Ishikawa (cell line): ENCODE results near the gene BOK.

Experiments used
- CEBPB ChIP-seq: IDR thresholded peaks from 2 replicates; pipeline ENCODE4 v1.6.1; 2012
- CREB1 ChIP-seq: IDR thresholded peaks from 2 replicates; pipeline ENCODE4 v1.6.1; 2012; ENCODE audit warnings: low read depth
- EGR1 ChIP-seq: IDR thresholded peaks from 2 replicates; pipeline ENCODE4 v1.6.1; 2012
- EP300 ChIP-seq: IDR thresholded peaks from 2 replicates; pipeline ENCODE4 v1.6.1; 2012; ENCODE audit warnings: borderline replicate concordance
- FOXM1 ChIP-seq: IDR thresholded peaks from 2 replicates; pipeline ENCODE4 v1.6.1; 2012; ENCODE audit warnings: low read depth, borderline replicate concordance
- MAX ChIP-seq: IDR thresholded peaks from 2 replicates; pipeline ENCODE4 v1.6.1; 2012
- NFIC ChIP-seq: IDR thresholded peaks from 2 replicates; pipeline ENCODE4 v1.6.1; 2012
- RAD21 ChIP-seq: IDR thresholded peaks from 2 replicates; pipeline ENCODE4 v1.6.1; 2012; ENCODE audit warnings: low read depth
- REST ChIP-seq: IDR thresholded peaks from 2 replicates; pipeline ENCODE4 v1.6.1; 2012; ENCODE audit warnings: low read depth, mild to moderate bottlenecking
- TAF1 ChIP-seq: IDR thresholded peaks from 2 replicates; pipeline ENCODE4 v1.6.1; 2012; ENCODE audit warnings: low read depth, mild to moderate bottlenecking
- TCF12 ChIP-seq: IDR thresholded peaks from 2 replicates; pipeline ENCODE4 v1.6.1; 2012; ENCODE audit warnings: low read depth
- TEAD4 ChIP-seq: IDR thresholded peaks from 2 replicates; pipeline ENCODE4 v1.6.1; 2012
- USF1 ChIP-seq: IDR thresholded peaks from 2 replicates; pipeline ENCODE4 v1.6.1; 2012
- YY1 ChIP-seq: IDR thresholded peaks from 2 replicates; pipeline ENCODE4 v1.6.1; 2012; ENCODE audit warnings: low read depth
- ZBTB7A ChIP-seq: IDR thresholded peaks from 2 replicates; pipeline ENCODE4 v1.6.1; 2012; ENCODE audit warnings: low read depth

The BOK gene

GRCh38 chr2:241571821-241572620 is 13.5 kb downstream of the BOK start:
- TF ChIP-seq CEBPB, result no peak
- TF ChIP-seq NFIC, result no peak
- TF ChIP-seq REST, result no peak
- TF ChIP-seq TEAD4, result no peak
- TF ChIP-seq EGR1, result no peak
- no peak for TF ChIP-seq CREB1
- TF ChIP-seq RAD21, result no peak
- TF ChIP-seq FOXM1, result no peak
- no peak for TF ChIP-seq EP300
- TF ChIP-seq MAX, result no peak
- TF ChIP-seq TAF1, result no peak
- TF ChIP-seq USF1, result no peak
- no peak for TF ChIP-seq TCF12
- no peak for TF ChIP-seq YY1

GRCh38 chr2:241573741-241574140 is 15.2 kb downstream of the BOK start:
- no peak for TF ChIP-seq USF1

- TF ChIP-seq REST (no peak), FOXM1 (no peak), NFIC (no peak), EGR1 (no peak), EP300 (no peak), TAF1 (no peak), ZBTB7A (no peak), USF1 (no peak), YY1 (no peak), CEBPB (no peak), TCF12 (no peak)
Measured at GRCh38 chr2:241574911-241575623, 16.5 kb downstream of the BOK start.

- TF ChIP-seq RAD21 (no peak), EP300 (no peak), FOXM1 (no peak), TAF1 (no peak), EGR1 (no peak), CEBPB (no peak), REST (no peak)
Measured at GRCh38 chr2:241575624-241576292, 17.2 kb downstream of the BOK start.
